Transverse colon (tissue), 4 donors: ENCODE results near the gene FYB2. TPM values are rescaled to one million over a fixed set of nuclear protein-coding genes. Genes with fewer than 3 reads are reported as not detected.

ENCODE experiments used
- DNase-seq: peaks from one replicate; pipeline ENCODE4 v3.0.0-alpha.2; 2019
- H3K27ac ChIP-seq, 4 donors: fragments of 200-600 bp; sonication (generic); 2 replicates each; pipeline ENCODE4 v1.5.1; 2016 to 2018; ENCODE audit warnings: inconsistent platforms in 4 of 4
- H3K27me3 ChIP-seq: fragments of 200-600 bp; sonication (generic); 2 replicates; pipeline ENCODE4 v1.5.1; 2017; ENCODE audit warnings: inconsistent platforms
- H3K36me3 ChIP-seq, 4 donors: fragments of 200-600 bp; sonication (generic); 2 replicates each; pipeline ENCODE4 v1.5.1; 2017 to 2019; ENCODE audit warnings: inconsistent platforms in 4 of 4
- H3K4me1 ChIP-seq, 4 donors: fragments of 200-600 bp; sonication (generic); 2 replicates each; pipeline ENCODE4 v1.5.1; 2017 to 2020; ENCODE audit warnings: inconsistent platforms in 4 of 4
- H3K4me3 ChIP-seq, 4 donors: fragments of 200-600 bp; sonication (generic); 1 replicate in 1 of 4; 2 replicates in 3 of 4; pipeline versions ENCODE4 v1.5.1 to v1.6.1; 2017 to 2019; ENCODE audit warnings: inconsistent platforms in 4 of 4
- H3K9me3 ChIP-seq, 2 donors: fragments of 200-600 bp; sonication (generic); 2 replicates each; pipeline ENCODE4 v1.5.1; 2017 to 2019; ENCODE audit warnings: inconsistent platforms in 2 of 2
- EP300 ChIP-seq: sonication (generic); formaldehyde crosslinking; IDR thresholded peaks from one replicate; pipeline ENCODE4 v1.6.1; 2017; ENCODE audit warnings: antibody characterized with exemption, low read depth
- POLR2A ChIP-seq: fragments of 450-650 bp; IDR thresholded peaks from one replicate; pipeline ENCODE4 v1.6.1; 2016; ENCODE audit warnings: antibody characterized with exemption, mild to moderate bottlenecking, moderate library complexity
- POLR2AphosphoS5 ChIP-seq, 3 donors: sonication (generic); formaldehyde crosslinking; IDR thresholded peaks; one replicate each; pipeline ENCODE4 v1.6.1; 2016; ENCODE audit warnings: antibody characterized with exemption in 3 of 3
- WGBS, 2 donors: methylation state at CpG; one replicate each; pipeline ENCODE4 v1.1.5; 2018; ENCODE audit warnings: low coverage in 1 of 2; 5-methylcytosine and 5-hydroxymethylcytosine counted together
- in situ Hi-C, 4 donors: fragments of 200-750 bp; cut with MboI; loops; one replicate each; pipeline versions ENCODE4 v1.15.0 to v1.15.1; 2017; ENCODE audit warnings: low sequenced_read_pairs in 3 of 4, low pct_ligation_motif_present in 1 of 4, low pct_unique_long_range_greater_than_20kb in 1 of 4
- intact Hi-C: fragments of 100-400 bp; cut with DNase I; formaldehyde crosslinking; loops from one replicate; pipeline ENCODE4 v1.15.1; 2023; ENCODE audit warnings: low total_unique reads
- total RNA-seq, 4 donors: library from RNA; depleted of rRNA; stranded (reverse); fragments of >200 nt; gene quantifications; one replicate each; pipeline ENCODE4 v1.1.0, GENCODE V29; 2016
- TF ChIP-seq, protein P1 (sequence below), 5 experiments: fragments of 200-600 bp in 3 of 5; fragments of 450-650 bp in 2 of 5; sonication (generic) in 3 of 5; IDR thresholded peaks; 1 replicate in 2 of 5; 2 replicates in 3 of 5; pipeline ENCODE4 v1.5.1; 2016 to 2017; ENCODE audit warnings: antibody characterized with exemption in 5 of 5, inconsistent platforms in 3 of 5, mild to moderate bottlenecking in 2 of 5, moderate library complexity in 1 of 5

FYB2 gene
- total RNA-seq, 4 donors from 2014 or later: 2.4 to 7.1 (median 5.6) TPM

DNA sequence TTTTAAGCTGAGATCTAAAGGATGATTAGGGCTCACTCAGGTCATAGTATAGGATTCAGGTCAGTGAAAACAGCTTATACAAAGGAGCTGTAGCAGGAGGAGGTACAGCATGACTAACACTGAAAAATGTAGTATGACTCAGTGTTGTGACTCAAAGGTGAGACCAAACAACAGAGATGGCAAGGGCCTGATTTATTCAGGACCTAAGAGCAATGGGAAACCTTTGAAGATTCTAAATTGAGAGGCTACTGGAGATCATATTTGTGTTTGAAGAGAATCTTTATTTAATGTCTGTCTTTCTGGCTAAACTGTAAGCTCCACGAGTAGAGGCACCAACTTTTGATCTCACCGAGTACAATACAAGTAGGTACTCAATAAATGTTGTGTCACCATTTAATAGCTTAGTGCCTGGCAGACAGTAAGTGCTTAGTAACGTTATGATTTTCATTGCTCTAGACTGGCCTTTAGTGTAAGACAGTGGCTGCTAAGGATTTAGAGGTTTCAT lies 130.6 kb downstream of the FYB2 start:
- DNase-seq: no peak
- no peak overlapping the region for H3K4me3 ChIP-seq
- no peak overlapping the region for H3K27ac ChIP-seq
- intact Hi-C loops: no loop called here
- TF ChIP-seq POLR2A: no peak
- TF ChIP-seq EP300: no peak
- TF ChIP-seq POLR2AphosphoS5 (IDR thresholded peaks at IDR 0.05): no peak
- TF ChIP-seq, protein P1, sequence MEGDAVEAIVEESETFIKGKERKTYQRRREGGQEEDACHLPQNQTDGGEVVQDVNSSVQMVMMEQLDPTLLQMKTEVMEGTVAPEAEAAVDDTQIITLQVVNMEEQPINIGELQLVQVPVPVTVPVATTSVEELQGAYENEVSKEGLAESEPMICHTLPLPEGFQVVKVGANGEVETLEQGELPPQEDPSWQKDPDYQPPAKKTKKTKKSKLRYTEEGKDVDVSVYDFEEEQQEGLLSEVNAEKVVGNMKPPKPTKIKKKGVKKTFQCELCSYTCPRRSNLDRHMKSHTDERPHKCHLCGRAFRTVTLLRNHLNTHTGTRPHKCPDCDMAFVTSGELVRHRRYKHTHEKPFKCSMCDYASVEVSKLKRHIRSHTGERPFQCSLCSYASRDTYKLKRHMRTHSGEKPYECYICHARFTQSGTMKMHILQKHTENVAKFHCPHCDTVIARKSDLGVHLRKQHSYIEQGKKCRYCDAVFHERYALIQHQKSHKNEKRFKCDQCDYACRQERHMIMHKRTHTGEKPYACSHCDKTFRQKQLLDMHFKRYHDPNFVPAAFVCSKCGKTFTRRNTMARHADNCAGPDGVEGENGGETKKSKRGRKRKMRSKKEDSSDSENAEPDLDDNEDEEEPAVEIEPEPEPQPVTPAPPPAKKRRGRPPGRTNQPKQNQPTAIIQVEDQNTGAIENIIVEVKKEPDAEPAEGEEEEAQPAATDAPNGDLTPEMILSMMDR (IDR thresholded peaks at IDR 0.05): no peak
- 58% methylated on average over 3 of the region's 3 CpGs; no CpG with 5 or more reads in 1 of the 2 donors for WGBS, 2 donors
- no peaks in the 10 kb centered on the region for H3K27me3 ChIP-seq
- peaks cover 0 to 3% (median 0%) of the 10 kb centered on the region in 4 donors for H3K4me1 ChIP-seq
- H3K9me3 ChIP-seq: no peaks in the 10 kb centered on the region
- H3K36me3 ChIP-seq: no peaks in the 10 kb centered on the region
- in situ Hi-C loops: no loop called here

DNA sequence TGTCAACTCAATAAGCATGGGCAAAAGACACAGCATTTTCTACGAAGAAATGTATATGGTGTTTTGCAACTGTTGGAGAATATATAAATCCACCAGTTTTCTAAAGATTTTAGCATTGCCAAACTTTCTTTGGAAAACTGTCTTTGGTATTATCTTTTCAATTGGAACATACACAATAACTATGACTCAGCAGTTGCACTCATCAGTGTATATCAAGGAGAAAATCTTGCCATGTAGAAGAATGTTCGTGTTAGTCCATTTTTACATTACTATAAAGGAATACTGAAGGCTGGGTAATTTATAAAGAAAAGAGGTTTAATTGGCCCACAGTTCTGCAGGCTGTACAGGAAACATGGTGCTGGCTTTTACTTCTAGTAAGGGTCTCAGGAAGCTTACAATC lies 133.0 kb downstream of the FYB2 start:
- intact Hi-C loops: no loop called here
- no peaks in the 10 kb centered on the region for H3K27me3 ChIP-seq
- H3K9me3 ChIP-seq: no peaks in the 10 kb centered on the region
- H3K4me3 ChIP-seq: no peak overlapping the region
- H3K4me1 ChIP-seq: peaks cover 0 to 3% (median 0%) of the 10 kb centered on the region in 4 donors
- no peak for DNase-seq
- H3K36me3 ChIP-seq: no peaks in the 10 kb centered on the region
- H3K27ac ChIP-seq: no peak overlapping the region
- 82 to 89% methylated on average over 2 of the region's 2 CpGs for WGBS, 2 donors
- in situ Hi-C loops: no loop called here
- TF ChIP-seq EP300 (no peak), POLR2A (no peak), POLR2AphosphoS5 (IDR thresholded peaks at IDR 0.05) (no peak)
- TF ChIP-seq, protein P1 (IDR thresholded peaks at IDR 0.05): no peak

DNA sequence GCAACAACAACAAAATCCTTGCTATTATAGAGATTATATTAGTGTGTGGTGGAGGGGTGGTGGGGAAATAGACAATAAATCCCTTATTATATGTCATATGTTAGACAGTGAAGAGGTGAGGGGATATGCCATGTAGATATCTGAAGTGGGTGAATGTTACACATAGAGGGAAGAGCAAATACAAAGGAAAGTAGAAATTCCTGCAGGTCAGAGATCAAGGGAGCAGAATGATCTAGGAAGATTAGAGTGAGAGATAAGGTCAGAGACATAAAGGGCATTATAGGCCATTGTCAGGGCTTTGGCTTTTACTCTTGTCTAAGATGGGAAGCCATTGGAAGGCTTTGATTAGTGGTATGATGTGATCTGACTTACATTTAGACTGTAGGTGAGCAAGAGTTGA lies 135.6 kb downstream of the FYB2 start:
- TF ChIP-seq, protein P1 (IDR thresholded peaks at IDR 0.05): no peak
- no peak for TF ChIP-seq POLR2A
- TF ChIP-seq POLR2AphosphoS5 (IDR thresholded peaks at IDR 0.05): no peak
- no peak for TF ChIP-seq EP300
- no peak for DNase-seq
- intact Hi-C loops (no loop called here), in situ Hi-C loops (no loop called here)
- peaks cover 0 to 3% (median 0%) of the 10 kb centered on the region in 4 donors for H3K4me1 ChIP-seq
- no peaks in the 10 kb centered on the region for H3K27me3 ChIP-seq
- H3K36me3 ChIP-seq: no peaks in the 10 kb centered on the region
- no peak overlapping the region for H3K4me3 ChIP-seq
- no peak overlapping the region for H3K27ac ChIP-seq
- no peaks in the 10 kb centered on the region for H3K9me3 ChIP-seq

DNA sequence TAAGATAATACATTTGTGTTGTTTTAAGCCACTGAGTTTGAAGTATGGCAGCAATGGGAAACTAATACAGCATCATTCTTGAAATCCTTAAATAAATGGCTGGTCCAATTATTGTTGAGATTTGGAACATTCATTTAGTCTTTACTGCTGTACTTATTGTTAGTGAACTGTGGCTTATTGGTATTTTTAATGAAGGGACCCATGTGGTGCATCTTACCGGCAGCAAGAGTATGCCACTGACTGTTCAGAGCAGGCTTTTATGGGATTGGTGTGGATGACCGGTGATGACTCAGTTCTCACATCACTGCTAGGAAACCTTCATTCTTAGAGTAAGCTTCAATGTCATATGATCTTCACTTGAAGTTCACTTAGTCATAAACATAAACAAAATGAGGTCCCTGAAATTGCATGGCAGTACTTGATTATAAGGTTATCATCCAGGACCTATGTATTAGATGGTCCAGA lies 142.6 kb downstream of the FYB2 start:
- WGBS, 2 donors: 44 to 57% methylated on average over 2 of the region's 2 CpGs
- H3K4me3 ChIP-seq: no peak overlapping the region
- no peaks in the 10 kb centered on the region for H3K27me3 ChIP-seq
- no peak for DNase-seq
- in situ Hi-C loops (no loop called here), intact Hi-C loops (no loop called here)
- H3K4me1 ChIP-seq: no peaks in the 10 kb centered on the region
- TF ChIP-seq POLR2A (no peak), EP300 (no peak), POLR2AphosphoS5 (IDR thresholded peaks at IDR 0.05) (no peak)
- TF ChIP-seq, protein P1 (IDR thresholded peaks at IDR 0.05): no peak
- no peaks in the 10 kb centered on the region for H3K9me3 ChIP-seq
- no peak overlapping the region for H3K27ac ChIP-seq
- no peaks in the 10 kb centered on the region for H3K36me3 ChIP-seq
